Esophagus muscularis mucosa (tissue), 4 donors: ENCODE results near the gene DSCAM. TPM values are rescaled to one million over a fixed set of nuclear protein-coding genes. Genes with fewer than 3 reads are reported as not detected.
"Not testable (repeated sequence)": the region's sequence is repeated elsewhere in the genome, so short reads cannot be mapped to it uniquely, and the experiment has no call there.

ENCODE experiments used
- DNase-seq: peaks from one replicate; pipeline ENCODE4 v3.0.0-alpha.2; 2017; ENCODE audit errors: extremely low spot score
- H3K27ac ChIP-seq, 4 donors: fragments of 200-600 bp; sonication (generic); replicated peaks in 1 of 4; 1 replicate in 3 of 4; 2 replicates in 1 of 4; pipeline ENCODE4 v1.5.1; 2016 to 2019; ENCODE audit warnings: mild to moderate bottlenecking in 1 of 4
- H3K27me3 ChIP-seq, 4 donors: fragments of 200-600 bp; sonication (generic); one replicate each; pipeline versions ENCODE4 v1.5.1 to v1.6.0; 2016 to 2019
- H3K36me3 ChIP-seq, 4 donors: fragments of 200-600 bp; sonication (generic); one replicate each; pipeline ENCODE4 v1.5.1; 2016 to 2019
- H3K4me1 ChIP-seq, 4 donors: fragments of 200-600 bp; sonication (generic); one replicate each; pipeline ENCODE4 v1.5.1; 2016 to 2019
- H3K4me3 ChIP-seq, 4 donors: fragments of 200-600 bp; sonication (generic); 1 replicate in 2 of 4; 2 replicates in 2 of 4; pipeline ENCODE4 v1.5.1; 2016 to 2019; ENCODE audit warnings: mild to moderate bottlenecking in 4 of 4, moderate library complexity in 1 of 4
- H3K9me3 ChIP-seq, 4 donors: fragments of 200-600 bp; sonication (generic); 1 replicate in 3 of 4; 2 replicates in 1 of 4; pipeline ENCODE4 v1.5.1; 2016 to 2019
- CTCF ChIP-seq, 3 experiments: fragments of 200-600 bp in 2 of 3; fragments of 450-650 bp in 1 of 3; sonication (generic) in 2 of 3; IDR thresholded peaks; one replicate each; pipeline ENCODE4 v1.5.1; 2017 to 2019; ENCODE audit warnings: antibody characterized with exemption in 3 of 3, mild to moderate bottlenecking in 2 of 3, moderate library complexity in 1 of 3
- EP300 ChIP-seq: sonication (generic); formaldehyde crosslinking; IDR thresholded peaks from one replicate; pipeline ENCODE4 v1.6.1; 2017; ENCODE audit warnings: antibody characterized with exemption
- POLR2A ChIP-seq: fragments of 450-650 bp; IDR thresholded peaks from one replicate; pipeline ENCODE4 v1.6.1; 2017; ENCODE audit warnings: antibody characterized with exemption, moderate library complexity, mild to moderate bottlenecking, low read depth
- POLR2AphosphoS5 ChIP-seq, 2 donors: sonication (generic); formaldehyde crosslinking; IDR thresholded peaks; one replicate each; pipeline ENCODE4 v1.6.1; 2017; ENCODE audit warnings: antibody characterized with exemption in 2 of 2
- WGBS: methylation state at CpG from one replicate; pipeline ENCODE4 v1.1.5; 2018; 5-methylcytosine and 5-hydroxymethylcytosine counted together
- intact Hi-C: fragments of 100-400 bp; cut with DNase I; formaldehyde crosslinking; loops from one replicate; pipeline ENCODE4 v1.15.1; 2023
- total RNA-seq, 4 donors: library from RNA; depleted of rRNA; stranded (reverse); fragments of >200 nt; gene quantifications; one replicate each; pipeline versions ENCODE4 v1.1.0 to v1.2.1, GENCODE V29; 2016

Gene DSCAM, protein sequence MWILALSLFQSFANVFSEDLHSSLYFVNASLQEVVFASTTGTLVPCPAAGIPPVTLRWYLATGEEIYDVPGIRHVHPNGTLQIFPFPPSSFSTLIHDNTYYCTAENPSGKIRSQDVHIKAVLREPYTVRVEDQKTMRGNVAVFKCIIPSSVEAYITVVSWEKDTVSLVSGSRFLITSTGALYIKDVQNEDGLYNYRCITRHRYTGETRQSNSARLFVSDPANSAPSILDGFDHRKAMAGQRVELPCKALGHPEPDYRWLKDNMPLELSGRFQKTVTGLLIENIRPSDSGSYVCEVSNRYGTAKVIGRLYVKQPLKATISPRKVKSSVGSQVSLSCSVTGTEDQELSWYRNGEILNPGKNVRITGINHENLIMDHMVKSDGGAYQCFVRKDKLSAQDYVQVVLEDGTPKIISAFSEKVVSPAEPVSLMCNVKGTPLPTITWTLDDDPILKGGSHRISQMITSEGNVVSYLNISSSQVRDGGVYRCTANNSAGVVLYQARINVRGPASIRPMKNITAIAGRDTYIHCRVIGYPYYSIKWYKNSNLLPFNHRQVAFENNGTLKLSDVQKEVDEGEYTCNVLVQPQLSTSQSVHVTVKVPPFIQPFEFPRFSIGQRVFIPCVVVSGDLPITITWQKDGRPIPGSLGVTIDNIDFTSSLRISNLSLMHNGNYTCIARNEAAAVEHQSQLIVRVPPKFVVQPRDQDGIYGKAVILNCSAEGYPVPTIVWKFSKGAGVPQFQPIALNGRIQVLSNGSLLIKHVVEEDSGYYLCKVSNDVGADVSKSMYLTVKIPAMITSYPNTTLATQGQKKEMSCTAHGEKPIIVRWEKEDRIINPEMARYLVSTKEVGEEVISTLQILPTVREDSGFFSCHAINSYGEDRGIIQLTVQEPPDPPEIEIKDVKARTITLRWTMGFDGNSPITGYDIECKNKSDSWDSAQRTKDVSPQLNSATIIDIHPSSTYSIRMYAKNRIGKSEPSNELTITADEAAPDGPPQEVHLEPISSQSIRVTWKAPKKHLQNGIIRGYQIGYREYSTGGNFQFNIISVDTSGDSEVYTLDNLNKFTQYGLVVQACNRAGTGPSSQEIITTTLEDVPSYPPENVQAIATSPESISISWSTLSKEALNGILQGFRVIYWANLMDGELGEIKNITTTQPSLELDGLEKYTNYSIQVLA (N-terminal part only)
- under 1 TPM in 3 of 4 donors, not detected in 1; 0.06 to 0.42 (median 0.17) TPM for total RNA-seq

- WGBS = 13% methylated on average over 16 of the region's 94 CpGs
- peak; percentile 74 for DNase-seq
- H3K27me3 ChIP-seq = peaks cover 0 to 67% (median 5%) of the 10 kb centered on the region in 4 donors
- no peaks in the 10 kb centered on the region for H3K9me3 ChIP-seq
- no peak within 1 kb of the TSS for H3K27ac ChIP-seq
- H3K36me3 ChIP-seq = no peaks in the 10 kb centered on the region
- H3K4me3 ChIP-seq = peak within 1 kb of the TSS in 2 of 4 donors; percentile 24 to 28
- H3K4me1 ChIP-seq = peaks cover 1 to 10% (median 9%) of the 10 kb centered on the region in 4 donors
- TF ChIP-seq POLR2AphosphoS5 (IDR thresholded peaks at IDR 0.05) = no peak
- no peak for TF ChIP-seq EP300
- no peak for TF ChIP-seq POLR2A
- TF ChIP-seq CTCF (IDR thresholded peaks at IDR 0.05) = no peak
- intact Hi-C loops = no loop called here
Measured at GRCh38 chr21:40846587-40847411, at the start of gene DSCAM. TSS of gene DSCAM (minus strand) at chr21:40847158. CDS start at chr21:40846661, 497 bp downstream.

GRCh38 chr21:40895697-40896096, 48.7 kb upstream of the DSCAM start:
- H3K27ac ChIP-seq, intact Hi-C loops, DNase-seq, H3K4me1 ChIP-seq, H3K36me3 ChIP-seq, H3K27me3 ChIP-seq, H3K4me3 ChIP-seq: not testable (repeated sequence)
- WGBS = 76% methylated on average over 3 of the region's 3 CpGs
- peaks cover 0 to 11% (median 6%) of the 10 kb centered on the region in 4 donors for H3K9me3 ChIP-seq

DNA sequence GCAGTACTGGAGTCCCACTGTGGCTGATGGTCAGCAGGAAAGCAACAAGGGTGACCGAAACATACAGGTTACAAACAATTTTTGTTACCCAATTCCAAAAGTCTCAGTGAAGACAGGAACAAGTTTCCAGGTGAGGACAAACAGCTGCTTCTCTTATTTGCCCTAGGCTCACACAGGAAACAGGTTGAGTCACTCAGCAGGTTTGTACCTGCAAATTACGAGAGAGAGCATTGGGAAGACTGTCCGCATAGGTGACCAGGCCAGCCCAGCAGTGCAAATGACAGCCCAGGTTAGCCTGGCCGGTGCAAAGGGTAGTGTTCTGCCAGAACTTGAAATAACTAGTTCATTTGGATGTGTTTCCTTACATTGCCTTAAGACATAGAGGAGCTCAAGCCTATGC, 40.0 kb upstream of the DSCAM start:
- WGBS = 72% methylated on average over 4 of the region's 4 CpGs
- peak; percentile 62 for DNase-seq

DNA sequence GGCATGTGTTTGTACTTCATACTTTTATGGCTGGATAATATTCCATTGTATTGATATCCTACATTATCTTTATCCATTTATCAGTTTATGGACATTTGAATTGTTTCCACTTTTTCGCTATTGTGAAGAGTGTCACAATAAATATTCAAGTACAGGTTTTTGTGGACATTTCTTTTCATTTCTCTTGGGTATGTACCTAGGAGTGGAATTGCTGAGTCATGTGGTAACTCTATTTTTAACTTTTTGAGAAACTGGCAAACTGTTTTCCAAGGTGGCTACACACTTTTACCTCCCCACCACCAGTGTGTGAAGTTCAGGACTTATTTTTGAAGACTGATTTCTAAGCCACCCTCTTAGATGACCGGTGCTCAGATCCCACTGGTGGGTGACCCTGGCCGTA, 39.0 kb upstream of the DSCAM start:
- no peaks in the 10 kb centered on the region for H3K4me1 ChIP-seq
- H3K36me3 ChIP-seq = no peaks in the 10 kb centered on the region
- no peak for DNase-seq
- intact Hi-C loops = no loop called here
- no peak for TF ChIP-seq POLR2A
- no peak for TF ChIP-seq POLR2AphosphoS5 (IDR thresholded peaks at IDR 0.05)
- TF ChIP-seq CTCF (IDR thresholded peaks at IDR 0.05) = no peak
- TF ChIP-seq EP300 = no peak
- no peak overlapping the region for H3K27ac ChIP-seq
- no peaks in the 10 kb centered on the region for H3K9me3 ChIP-seq
- no peaks in the 10 kb centered on the region for H3K27me3 ChIP-seq
- H3K4me3 ChIP-seq = no peak overlapping the region
- WGBS = 61% methylated on average over 3 of the region's 3 CpGs

More for the DNA sequence above, 40.0 kb upstream of the DSCAM start:
- Histone ChIP-seq H3K4me1 (no peaks in the 10 kb centered on the region), H3K9me3 (no peaks in the 10 kb centered on the region), H3K27me3 (no peaks in the 10 kb centered on the region), H3K27ac (no peak overlapping the region), H3K36me3 (no peaks in the 10 kb centered on the region), H3K4me3 (no peak overlapping the region)
- no peak for TF ChIP-seq CTCF (IDR thresholded peaks at IDR 0.05)
- no peak for TF ChIP-seq EP300
- no peak for TF ChIP-seq POLR2AphosphoS5 (IDR thresholded peaks at IDR 0.05)
- no peak for TF ChIP-seq POLR2A
- intact Hi-C loops = no loop called here
